ENCODE measurements around the gene FTO. TPM values are rescaled to one million over a fixed set of nuclear protein-coding genes. Genes with fewer than 3 reads are reported as not detected.

Gene FTO
- total RNA-seq, 4 donors from 2014 or later = 63.2 to 151 (median 105) TPM

GRCh38 chr16:53740476-53740875 is 36.5 kb downstream of the FTO start:
- Histone ChIP-seq H3K4me3 (no peak overlapping the region), H3K27ac (no peak overlapping the region), H3K27me3 (no peaks in the 10 kb centered on the region), H3K9me3 (no peaks in the 10 kb centered on the region), H3K4me1 (peaks cover 5 to 14% of the 10 kb centered on the region in 2 donors), H3K36me3 (no peaks in the 10 kb centered on the region)
- DNase-seq = no peak
- intact Hi-C loops (cut with DNase I; ENCODE audit: low total_unique reads) = no loop called here
- TF ChIP-seq CTCF (IDR thresholded peaks at IDR 0.05) = no peak
- no peak for TF ChIP-seq POLR2A (IDR thresholded peaks at IDR 0.05)

GRCh38 chr16:53740933-53741531 is 37.1 kb downstream of the FTO start:
- H3K36me3 ChIP-seq = no peaks in the 10 kb centered on the region
- no peak overlapping the region for H3K27ac ChIP-seq
- intact Hi-C loops (cut with DNase I; ENCODE audit: low total_unique reads) = no loop called here
- no peak overlapping the region for H3K4me3 ChIP-seq
- H3K27me3 ChIP-seq = no peaks in the 10 kb centered on the region
- peaks cover 5 to 18% of the 10 kb centered on the region in 2 donors for H3K4me1 ChIP-seq
- TF ChIP-seq CTCF (IDR thresholded peaks at IDR 0.05) = no peak
- no peak for TF ChIP-seq POLR2A (IDR thresholded peaks at IDR 0.05)
- no peaks in the 10 kb centered on the region for H3K9me3 ChIP-seq
- no peak for DNase-seq

- peaks cover 5 to 18% of the 10 kb centered on the region in 2 donors for H3K4me1 ChIP-seq
- H3K36me3 ChIP-seq = no peaks in the 10 kb centered on the region
- intact Hi-C loops (cut with DNase I; ENCODE audit: low total_unique reads) = no loop called here
Measured at GRCh38 chr16:53741546-53741945, 37.6 kb downstream of the FTO start.

GRCh38 chr16:53743149-53743566 is 39.2 kb downstream of the FTO start:
- Histone ChIP-seq H3K4me3 (no peak overlapping the region), H3K36me3 (no peaks in the 10 kb centered on the region), H3K27ac (no peak overlapping the region), H3K9me3 (no peaks in the 10 kb centered on the region), H3K27me3 (no peaks in the 10 kb centered on the region), H3K4me1 (peaks cover 5 to 18% of the 10 kb centered on the region in 2 donors)
- TF ChIP-seq CTCF (IDR thresholded peaks at IDR 0.05) = peak in 3 of 4 experiments; percentile 10 to 41 (median 28)
- TF ChIP-seq POLR2A (IDR thresholded peaks at IDR 0.05) = no peak
- intact Hi-C loops (cut with DNase I; ENCODE audit: low total_unique reads) = no loop called here
- no peak for DNase-seq

More at GRCh38 chr16:53741546-53741945, 37.6 kb downstream of the FTO start:
- Histone ChIP-seq H3K4me3 (no peak overlapping the region), H3K27me3 (no peaks in the 10 kb centered on the region), H3K27ac (no peak overlapping the region), H3K9me3 (no peaks in the 10 kb centered on the region)
- DNase-seq = no peak
- no peak for TF ChIP-seq CTCF (IDR thresholded peaks at IDR 0.05)
- TF ChIP-seq POLR2A (IDR thresholded peaks at IDR 0.05) = no peak

GRCh38 chr16:53744449-53744848 is 40.5 kb downstream of the FTO start:
- Histone ChIP-seq H3K9me3 (no peaks in the 10 kb centered on the region), H3K4me3 (no peak overlapping the region), H3K27ac (no peak overlapping the region), H3K27me3 (no peaks in the 10 kb centered on the region), H3K36me3 (no peaks in the 10 kb centered on the region), H3K4me1 (peaks cover 5 to 18% of the 10 kb centered on the region in 2 donors)
- TF ChIP-seq CTCF (IDR thresholded peaks at IDR 0.05) (no peak), POLR2A (IDR thresholded peaks at IDR 0.05) (no peak)
- intact Hi-C loops (cut with DNase I; ENCODE audit: low total_unique reads) = no loop called here
- DNase-seq = no peak

Data from uterus (tissue), 4 donors.